Mesendoderm (in vitro differentiated cells): ENCODE results near the gene CSPG4.

Source experiments
- DNase-seq: peaks from one replicate; pipeline ENCODE4 v3.0.0; 2013
- H2AK5ac ChIP-seq: 2 replicates; pipeline ENCODE4 v1.6.1; 2013; ENCODE audit warnings: low read length, inconsistent platforms
- H2BK120ac ChIP-seq: 2 replicates; pipeline ENCODE4 v1.6.1; 2013; ENCODE audit warnings: low read depth, mild to moderate bottlenecking, low read length, moderate library complexity, mixed read lengths
- H2BK15ac ChIP-seq: replicated peaks from 2 replicates; pipeline ENCODE4 v1.6.1; 2013; ENCODE audit warnings: low read depth, mild to moderate bottlenecking, moderate library complexity
- H2BK5ac ChIP-seq: 2 replicates; pipeline ENCODE4 v1.6.1; 2013; ENCODE audit warnings: low read length, inconsistent platforms
- H3K18ac ChIP-seq: 2 replicates; pipeline ENCODE4 v1.6.1; 2013; ENCODE audit warnings: mild to moderate bottlenecking, low read length, mixed read lengths
- H3K23ac ChIP-seq: one replicate; pipeline ENCODE4 v1.6.1; 2013; ENCODE audit warnings: low read length
- H3K27ac ChIP-seq: 2 replicates; pipeline ENCODE4 v1.5.1; 2013; ENCODE audit warnings: low read depth, mild to moderate bottlenecking, inconsistent platforms, low read length, moderate library complexity
- H3K27me3 ChIP-seq: 2 replicates; pipeline ENCODE4 v1.6.1; 2013; ENCODE audit warnings: low read length, control low read depth, mild to moderate bottlenecking, inconsistent platforms; ENCODE audit not compliant: insufficient read depth, poor library complexity
- H3K36me3 ChIP-seq: 2 replicates; pipeline ENCODE4 v1.6.1; 2013; ENCODE audit warnings: low read length, inconsistent platforms; ENCODE audit not compliant: control insufficient read depth, insufficient read depth
- H3K4ac ChIP-seq: one replicate; pipeline ENCODE4 v1.6.1; 2013; ENCODE audit warnings: low read depth, mild to moderate bottlenecking, low read length, moderate library complexity
- H3K4me1 ChIP-seq: 2 replicates; pipeline ENCODE4 v1.6.1; 2013; ENCODE audit warnings: low read depth, low read length, inconsistent platforms; ENCODE audit not compliant: control insufficient read depth
- H3K4me2 ChIP-seq: 2 replicates; pipeline ENCODE4 v1.6.1; 2013; ENCODE audit warnings: low read length
- H3K4me3 ChIP-seq: 2 replicates; pipeline ENCODE4 v1.5.1; 2013; ENCODE audit warnings: mild to moderate bottlenecking, low read length
- H3K56ac ChIP-seq: one replicate; pipeline ENCODE4 v1.6.1; 2013; ENCODE audit warnings: low read length
- H3K79me1 ChIP-seq: 2 replicates; pipeline ENCODE4 v1.6.1; 2013; ENCODE audit warnings: low read length, inconsistent platforms
- H3K79me2 ChIP-seq: 2 replicates; pipeline ENCODE4 v1.6.1; 2013; ENCODE audit warnings: mild to moderate bottlenecking, low read length; ENCODE audit not compliant: control insufficient read depth, insufficient read depth
- H3K9ac ChIP-seq: 2 replicates; pipeline ENCODE4 v1.6.1; 2013; ENCODE audit warnings: low read length, inconsistent platforms
- H4K5ac ChIP-seq: one replicate; pipeline ENCODE4 v1.6.1; 2013; ENCODE audit warnings: low read length
- H4K8ac ChIP-seq: one replicate; pipeline ENCODE4 v1.6.1; 2013; ENCODE audit warnings: low read depth, mild to moderate bottlenecking, control low read depth, low read length, moderate library complexity
- WGBS: extraction: QIAGEN DNeasy Blood & Tissue Kit; methylation state at CpG from one replicate; pipeline ENCODE4 v1.1.7; 2013; ENCODE audit warnings: low lambda C conversion rate, missing lambda C conversion rate; ENCODE audit not compliant: insufficient coverage; ENCODE audit errors: extremely low coverage; 5-methylcytosine and 5-hydroxymethylcytosine counted together

The CSPG4 gene

GRCh38 chr15:75640483-75641178, 72.0 kb downstream of the CSPG4 start:
- Histone ChIP-seq H3K79me1 (peaks cover 13% of the 10 kb centered on the region), H4K5ac (no peak overlapping the region), H3K4me2 (peak overlapping the region; percentile 95), H2BK15ac (no peak overlapping the region), H2BK5ac (peak overlapping the region; percentile 76), H3K18ac (no peak overlapping the region), H3K27ac (peak overlapping the region; percentile 93), H3K27me3 (no peaks in the 10 kb centered on the region), H3K56ac (peak overlapping the region; percentile 94), H4K8ac (no peak overlapping the region), H3K9ac (peak overlapping the region; percentile 95), H3K36me3 (no peaks in the 10 kb centered on the region), H3K4me1 (peaks cover 2% of the 10 kb centered on the region), H3K79me2 (peaks cover 30% of the 10 kb centered on the region), H3K4me3 (peak overlapping the region; percentile 78), H3K4ac (peak overlapping the region; percentile 73), H3K23ac (peak overlapping the region; percentile 3), H2AK5ac (no peak overlapping the region), H2BK120ac (no peak overlapping the region)
- no CpG with 5 or more reads among the region's 17 CpGs for WGBS
- DNase-seq: peak; percentile 53

- Histone ChIP-seq H3K18ac (no peak within 1 kb of the TSS), H4K5ac (no peak within 1 kb of the TSS), H3K23ac (peak within 1 kb of the TSS; percentile 69), H3K4me3 (peak within 1 kb of the TSS; percentile 98), H3K36me3 (no peaks in the 10 kb centered on the region), H2BK5ac (peak within 1 kb of the TSS; percentile 97), H2BK120ac (no peak within 1 kb of the TSS), H3K56ac (peak within 1 kb of the TSS; percentile 100), H3K79me1 (peaks cover 13% of the 10 kb centered on the region), H3K4me2 (peak within 1 kb of the TSS; percentile 95), H2AK5ac (peak within 1 kb of the TSS; percentile 2), H2BK15ac (no peak within 1 kb of the TSS), H4K8ac (no peak within 1 kb of the TSS), H3K4ac (peak within 1 kb of the TSS; percentile 73), H3K79me2 (peaks cover 30% of the 10 kb centered on the region), H3K27ac (peak within 1 kb of the TSS; percentile 93), H3K27me3 (no peaks in the 10 kb centered on the region), H3K4me1 (peaks cover 2% of the 10 kb centered on the region), H3K9ac (peak within 1 kb of the TSS; percentile 99)
- peak; percentile 99 for DNase-seq
- WGBS: no CpG with 5 or more reads among the region's 83 CpGs
Measured at GRCh38 chr15:75639709-75640482, 72.8 kb downstream of the CSPG4 start, which contains the start of gene IMP3. TSS of gene IMP3 (minus strand) at chr15:75640224. CDS start at chr15:75640168, 56 bp downstream.

- peak overlapping the region; percentile 2 for H2AK5ac ChIP-seq
- peaks cover 30% of the 10 kb centered on the region for H3K79me2 ChIP-seq
- peak overlapping the region; percentile 69 for H3K23ac ChIP-seq
- no peak overlapping the region for H3K18ac ChIP-seq
- WGBS: no CpG with 5 or more reads among the region's 16 CpGs
- H4K8ac ChIP-seq: no peak overlapping the region
- no peaks in the 10 kb centered on the region for H3K27me3 ChIP-seq
- no peak overlapping the region for H3K27ac ChIP-seq
- H3K4ac ChIP-seq: no peak overlapping the region
- peaks cover 2% of the 10 kb centered on the region for H3K4me1 ChIP-seq
- H3K4me2 ChIP-seq: peak overlapping the region; percentile 45
- H4K5ac ChIP-seq: no peak overlapping the region
- H3K4me3 ChIP-seq: peak overlapping the region; percentile 98
- no peaks in the 10 kb centered on the region for H3K36me3 ChIP-seq
- peaks cover 13% of the 10 kb centered on the region for H3K79me1 ChIP-seq
- H2BK120ac ChIP-seq: no peak overlapping the region
- DNase-seq: peak; percentile 37
- H3K56ac ChIP-seq: peak overlapping the region; percentile 100
- H3K9ac ChIP-seq: peak overlapping the region; percentile 99
- H2BK5ac ChIP-seq: no peak overlapping the region
- H2BK15ac ChIP-seq: no peak overlapping the region
Measured at GRCh38 chr15:75639191-75639708, 73.4 kb downstream of the CSPG4 start.

- H3K79me2 ChIP-seq: peaks cover 30% of the 10 kb centered on the region
- no peak overlapping the region for H3K27ac ChIP-seq
- no peaks in the 10 kb centered on the region for H3K36me3 ChIP-seq
- no peak overlapping the region for H3K56ac ChIP-seq
- no peak overlapping the region for H2BK5ac ChIP-seq
- no peaks in the 10 kb centered on the region for H3K27me3 ChIP-seq
- no CpG with 5 or more reads among the region's 4 CpGs for WGBS
- H3K4me2 ChIP-seq: no peak overlapping the region
- DNase-seq: no peak
- no peak overlapping the region for H2BK120ac ChIP-seq
- no peak overlapping the region for H2AK5ac ChIP-seq
- no peak overlapping the region for H4K5ac ChIP-seq
- H2BK15ac ChIP-seq: no peak overlapping the region
- no peak overlapping the region for H3K4me3 ChIP-seq
- H3K4me1 ChIP-seq: peaks cover 2% of the 10 kb centered on the region
- no peak overlapping the region for H3K23ac ChIP-seq
- no peak overlapping the region for H3K4ac ChIP-seq
- peak overlapping the region; percentile 3 for H3K9ac ChIP-seq
- no peak overlapping the region for H3K18ac ChIP-seq
- H4K8ac ChIP-seq: no peak overlapping the region
- peaks cover 13% of the 10 kb centered on the region for H3K79me1 ChIP-seq
Measured at GRCh38 chr15:75637245-75638009, 75.2 kb downstream of the CSPG4 start.

GRCh38 chr15:75636026-75636425, 76.6 kb downstream of the CSPG4 start:
- no CpG with 5 or more reads among the region's 6 CpGs for WGBS
- Histone ChIP-seq H3K79me2 (peaks cover 30% of the 10 kb centered on the region), H3K56ac (no peak overlapping the region), H3K79me1 (peaks cover 13% of the 10 kb centered on the region), H2BK120ac (no peak overlapping the region), H2BK5ac (no peak overlapping the region), H3K4me3 (no peak overlapping the region), H3K18ac (no peak overlapping the region), H3K4ac (no peak overlapping the region), H3K27ac (no peak overlapping the region), H4K5ac (no peak overlapping the region), H3K36me3 (no peaks in the 10 kb centered on the region), H3K27me3 (no peaks in the 10 kb centered on the region), H3K4me1 (peaks cover 2% of the 10 kb centered on the region), H2AK5ac (no peak overlapping the region), H3K23ac (no peak overlapping the region), H3K4me2 (no peak overlapping the region), H3K9ac (no peak overlapping the region), H4K8ac (no peak overlapping the region), H2BK15ac (no peak overlapping the region)
- DNase-seq: no peak
